GM21390 (cell line): ENCODE results near the gene HAP1.
"Not testable (repeated sequence)": the region's sequence is repeated elsewhere in the genome, so short reads cannot be mapped to it uniquely, and the experiment has no call there.

Experiments
- ATAC-seq: cut with Tn5 transposase; IDR thresholded peaks from one replicate; pipeline ENCODE4 v1.9.1; 2021; ENCODE audit not compliant: unreplicated experiment

Gene HAP1

GRCh38 chr17:41734139-41734948, at the start of gene HAP1:
Gene HAP1, minus strand, starts transcription at chr17:41734643. Its CDS starts 9 bp downstream, at chr17:41734634.
- no peak for ATAC-seq

- ATAC-seq = no peak
Observed at GRCh38 chr17:41782142-41782541, 47.7 kb upstream of the HAP1 start.

- no peak for ATAC-seq
Observed at GRCh38 chr17:41781404-41782110, 47.1 kb upstream of the HAP1 start.

- ATAC-seq = no peak
Observed at GRCh38 chr17:41779954-41780353, 45.5 kb upstream of the HAP1 start.

GRCh38 chr17:41777574-41778188, 43.2 kb upstream of the HAP1 start:
- no peak for ATAC-seq

- no peak for ATAC-seq
Observed at GRCh38 chr17:41777157-41777573, 42.7 kb upstream of the HAP1 start.

- ATAC-seq = not testable (repeated sequence)
Observed at GRCh38 chr17:41776262-41776900, 41.9 kb upstream of the HAP1 start.

GRCh38 chr17:41775394-41776226, 41.2 kb upstream of the HAP1 start:
- ATAC-seq = no peak

- no peak for ATAC-seq
Observed at GRCh38 chr17:41773731-41774193, 39.3 kb upstream of the HAP1 start.

GRCh38 chr17:41773190-41773588, 38.7 kb upstream of the HAP1 start:
- no peak for ATAC-seq

- no peak for ATAC-seq
Observed at GRCh38 chr17:41772586-41773189, 38.2 kb upstream of the HAP1 start.

GRCh38 chr17:41772218-41772585, 37.8 kb upstream of the HAP1 start:
- no peak for ATAC-seq

- no peak for ATAC-seq
Observed at GRCh38 chr17:41771389-41772206, 37.2 kb upstream of the HAP1 start.

- no peak for ATAC-seq
Observed at GRCh38 chr17:41769985-41770384, 35.5 kb upstream of the HAP1 start.

GRCh38 chr17:41769346-41769862, 35.0 kb upstream of the HAP1 start:
- no peak for ATAC-seq

GRCh38 chr17:41768682-41769288, 34.3 kb upstream of the HAP1 start:
- no peak for ATAC-seq

GRCh38 chr17:41767324-41768042, 33.0 kb upstream of the HAP1 start:
- ATAC-seq = no peak

GRCh38 chr17:41766135-41766534, 31.7 kb upstream of the HAP1 start:
- ATAC-seq = no peak
